BE2C (cell line): ENCODE measurements around the gene SLC19A2.

ENCODE experiments used
- DNase-seq: peaks from one replicate; pipeline ENCODE4 v3.0.0-alpha.2; 2020
- H3K27me3 ChIP-seq: fragments of 250-450 bp; sonication (Bioruptor Pico); 2 replicates; pipeline ENCODE4 v1.5.1; 2020; ENCODE audit warnings: mild to moderate bottlenecking
- H3K36me3 ChIP-seq: fragments of 250-450 bp; sonication (Bioruptor Pico); 2 replicates; pipeline ENCODE4 v1.5.1; 2020; ENCODE audit warnings: mild to moderate bottlenecking
- H3K4me1 ChIP-seq: fragments of 250-450 bp; sonication (Bioruptor Pico); 2 replicates; pipeline ENCODE4 v1.5.1; 2020
- H3K4me3 ChIP-seq: 2 replicates; pipeline ENCODE4 v1.5.1; 2011; ENCODE audit warnings: low read depth, low read length
- H3K9me3 ChIP-seq: fragments of 250-450 bp; sonication (Bioruptor Pico); 2 replicates; pipeline ENCODE4 v1.5.1; 2020
- TF ChIP-seq, protein P1 (sequence below): IDR thresholded peaks from 2 replicates; pipeline ENCODE4 v1.5.1; 2012; ENCODE audit warnings: mild to moderate bottlenecking, low read depth, low read length

The SLC19A2 gene

DNA sequence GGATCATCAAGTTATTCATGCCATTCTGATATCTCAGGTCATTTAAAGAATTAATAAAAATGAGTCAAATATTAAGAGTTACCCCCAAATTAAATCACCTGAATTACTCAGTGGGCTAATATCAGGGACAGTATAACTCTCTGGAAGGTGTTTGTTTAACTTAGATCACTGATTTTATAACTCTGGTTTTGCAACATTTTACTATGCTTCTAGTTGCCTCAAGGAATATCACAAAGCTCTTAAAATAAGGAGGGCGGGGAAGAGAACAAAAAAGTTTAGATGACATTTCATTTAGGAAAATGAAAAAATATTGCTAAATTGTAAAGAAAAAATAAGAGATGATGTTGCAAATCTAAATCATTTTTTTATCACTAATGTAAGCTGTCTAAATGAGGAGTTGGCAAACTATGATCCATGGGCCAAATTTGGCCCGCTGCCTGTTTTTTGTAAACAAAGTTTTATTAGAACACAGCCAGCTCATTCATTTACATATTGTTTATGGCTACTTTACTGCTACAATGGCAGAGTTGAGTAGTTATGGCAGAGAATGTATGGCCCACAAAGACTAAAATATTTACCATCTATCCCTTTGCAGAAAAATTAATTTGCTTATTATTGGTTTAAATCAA, 31.9 kb upstream of the SLC19A2 start:
- Histone ChIP-seq H3K4me3 (no peak overlapping the region), H3K4me1 (no peaks in the 10 kb centered on the region), H3K9me3 (no peaks in the 10 kb centered on the region), H3K36me3 (no peaks in the 10 kb centered on the region), H3K27me3 (no peaks in the 10 kb centered on the region; the same call in 1 of the 2 replicates)
- no peak for DNase-seq
- TF ChIP-seq, protein P1, sequence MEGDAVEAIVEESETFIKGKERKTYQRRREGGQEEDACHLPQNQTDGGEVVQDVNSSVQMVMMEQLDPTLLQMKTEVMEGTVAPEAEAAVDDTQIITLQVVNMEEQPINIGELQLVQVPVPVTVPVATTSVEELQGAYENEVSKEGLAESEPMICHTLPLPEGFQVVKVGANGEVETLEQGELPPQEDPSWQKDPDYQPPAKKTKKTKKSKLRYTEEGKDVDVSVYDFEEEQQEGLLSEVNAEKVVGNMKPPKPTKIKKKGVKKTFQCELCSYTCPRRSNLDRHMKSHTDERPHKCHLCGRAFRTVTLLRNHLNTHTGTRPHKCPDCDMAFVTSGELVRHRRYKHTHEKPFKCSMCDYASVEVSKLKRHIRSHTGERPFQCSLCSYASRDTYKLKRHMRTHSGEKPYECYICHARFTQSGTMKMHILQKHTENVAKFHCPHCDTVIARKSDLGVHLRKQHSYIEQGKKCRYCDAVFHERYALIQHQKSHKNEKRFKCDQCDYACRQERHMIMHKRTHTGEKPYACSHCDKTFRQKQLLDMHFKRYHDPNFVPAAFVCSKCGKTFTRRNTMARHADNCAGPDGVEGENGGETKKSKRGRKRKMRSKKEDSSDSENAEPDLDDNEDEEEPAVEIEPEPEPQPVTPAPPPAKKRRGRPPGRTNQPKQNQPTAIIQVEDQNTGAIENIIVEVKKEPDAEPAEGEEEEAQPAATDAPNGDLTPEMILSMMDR: no peak

DNA sequence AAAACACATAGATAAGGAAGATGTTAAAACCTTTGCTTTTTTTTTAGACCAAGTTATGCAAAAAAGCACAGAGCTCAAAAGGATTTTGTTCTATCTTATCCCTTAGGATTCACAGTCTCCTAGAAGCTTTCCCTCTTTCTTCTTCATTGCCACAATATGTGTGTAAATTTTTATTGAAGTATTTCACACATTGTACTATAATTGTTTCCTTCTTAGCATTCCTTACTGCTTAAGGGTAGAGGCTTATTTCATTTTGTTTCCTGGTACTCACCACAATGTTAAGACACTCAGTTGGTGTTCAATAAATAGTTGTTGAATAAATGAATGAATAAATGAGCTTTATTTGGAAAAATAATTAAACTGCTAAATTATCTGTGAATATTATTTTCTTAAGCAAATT, 29.9 kb upstream of the SLC19A2 start:
- Histone ChIP-seq H3K36me3 (no peaks in the 10 kb centered on the region), H3K4me3 (no peak overlapping the region), H3K27me3 (no peaks in the 10 kb centered on the region; the same call in 1 of the 2 replicates), H3K9me3 (no peaks in the 10 kb centered on the region), H3K4me1 (no peaks in the 10 kb centered on the region)
- TF ChIP-seq, protein P1: no peak
- no peak for DNase-seq

DNA sequence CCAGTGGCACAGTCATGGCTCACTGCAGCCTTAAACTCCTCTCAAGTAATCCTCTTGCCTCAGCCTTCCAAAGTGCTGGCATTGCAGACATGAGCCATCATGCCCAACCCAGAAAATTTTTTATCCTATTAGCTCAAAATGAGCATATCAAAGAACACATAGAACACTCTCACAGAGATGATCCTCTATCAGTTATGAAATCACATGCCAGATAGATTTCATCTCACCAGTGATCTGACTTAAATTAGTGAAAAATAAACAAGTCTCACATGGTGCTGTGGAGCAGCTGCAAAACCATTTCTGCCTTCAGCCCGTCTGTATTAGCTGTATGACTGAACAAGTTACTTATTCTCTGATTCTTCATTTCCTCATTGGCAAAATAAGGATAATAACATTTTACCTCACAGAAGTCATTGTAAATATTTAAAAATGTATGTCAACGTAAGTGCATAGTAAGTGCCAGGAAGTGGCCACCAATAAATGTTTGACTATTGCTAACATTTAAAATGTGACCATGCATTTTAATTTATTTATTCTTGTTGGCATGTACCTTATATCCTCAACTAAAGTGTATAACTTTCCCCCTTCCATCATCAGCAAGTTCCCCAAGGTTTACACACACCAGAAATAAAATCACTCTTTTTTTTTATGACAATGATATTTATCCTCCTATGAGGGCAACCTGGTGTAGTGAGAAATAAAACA, 29.0 kb upstream of the SLC19A2 start:
- no peaks in the 10 kb centered on the region for H3K4me1 ChIP-seq
- H3K27me3 ChIP-seq: peaks cover 4% of the 10 kb centered on the region
- H3K9me3 ChIP-seq: no peaks in the 10 kb centered on the region
- H3K36me3 ChIP-seq: no peaks in the 10 kb centered on the region
- DNase-seq: no peak
- TF ChIP-seq, protein P1: no peak
- H3K4me3 ChIP-seq: no peak overlapping the region

DNA sequence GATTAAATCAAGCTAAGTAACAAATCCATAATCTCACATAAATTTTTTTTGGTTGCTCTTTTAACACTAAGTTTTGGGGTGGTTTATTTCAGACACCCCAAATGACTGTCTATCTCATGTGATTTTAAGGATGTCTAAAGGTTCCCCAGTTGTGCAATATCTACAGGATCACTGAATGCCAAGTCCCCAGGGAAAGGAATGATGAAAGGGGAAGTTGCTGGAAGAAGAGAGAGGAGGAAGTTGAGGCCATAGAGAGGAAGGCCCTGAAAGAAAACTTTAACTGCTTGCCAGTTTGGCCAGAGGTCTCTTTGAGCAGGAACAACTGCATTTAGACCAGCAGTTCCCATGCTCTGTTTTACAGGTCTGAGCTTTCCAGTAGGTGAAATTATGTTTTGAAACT, 27.5 kb upstream of the SLC19A2 start:
- Histone ChIP-seq H3K4me3 (no peak overlapping the region), H3K27me3 (peaks cover 4% of the 10 kb centered on the region), H3K4me1 (no peaks in the 10 kb centered on the region), H3K36me3 (no peaks in the 10 kb centered on the region), H3K9me3 (no peaks in the 10 kb centered on the region)
- DNase-seq: no peak
- TF ChIP-seq, protein P1: no peak

DNA sequence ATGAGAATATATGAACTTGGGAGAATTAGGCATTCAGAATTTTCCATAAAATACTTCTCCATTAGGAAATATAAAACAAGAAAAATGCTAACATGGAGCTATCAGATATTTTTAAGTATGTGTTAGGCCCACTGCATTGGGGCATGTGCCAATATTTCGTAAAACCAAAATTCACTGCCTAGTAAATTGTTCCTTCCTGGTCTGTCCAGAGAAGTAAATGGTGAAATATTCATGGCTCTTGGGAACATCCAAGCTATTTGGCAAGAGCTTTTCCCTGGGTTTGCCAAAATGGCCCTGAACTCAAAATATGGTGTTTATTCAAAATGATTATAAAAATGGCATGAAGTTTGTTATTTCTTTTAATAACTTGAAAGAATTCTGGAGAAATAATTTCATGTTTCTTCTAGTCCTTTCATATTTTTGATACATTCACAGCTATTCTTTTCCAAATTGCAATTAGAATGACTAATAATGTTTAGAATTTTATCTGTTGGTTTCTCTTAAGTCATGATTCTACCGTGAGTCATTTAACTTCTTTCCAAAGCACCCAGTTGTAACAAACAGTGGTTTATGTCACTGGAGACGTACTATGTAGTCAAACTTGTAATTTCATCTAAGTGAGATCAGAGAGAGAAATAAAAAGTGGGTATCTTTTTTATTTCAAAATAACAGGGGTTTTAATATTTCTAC, 25.7 kb upstream of the SLC19A2 start:
- Histone ChIP-seq H3K36me3 (no peaks in the 10 kb centered on the region), H3K27me3 (peaks cover 4% of the 10 kb centered on the region), H3K4me1 (no peaks in the 10 kb centered on the region), H3K9me3 (no peaks in the 10 kb centered on the region), H3K4me3 (no peak overlapping the region)
- TF ChIP-seq, protein P1: no peak
- no peak for DNase-seq

DNA sequence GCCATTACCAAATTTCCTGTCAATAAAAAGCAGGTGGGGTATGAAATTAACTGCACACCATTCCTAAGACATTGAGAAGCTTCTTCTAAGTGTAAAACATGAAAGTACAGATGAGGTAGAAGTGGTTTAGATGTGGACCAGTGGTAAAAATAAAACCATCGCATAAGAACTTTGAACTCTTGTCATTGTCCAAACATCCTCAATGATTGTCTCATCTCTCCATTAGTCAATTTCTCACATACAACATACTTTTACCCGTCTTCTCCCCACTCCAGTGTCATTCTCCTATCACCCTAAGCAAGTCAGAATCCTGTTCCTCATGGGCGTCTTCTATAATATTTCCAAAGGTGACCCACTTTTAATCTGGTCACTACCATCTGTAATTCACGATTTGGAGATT, 24.3 kb upstream of the SLC19A2 start:
- TF ChIP-seq, protein P1: no peak
- Histone ChIP-seq H3K4me3 (no peak overlapping the region), H3K9me3 (no peaks in the 10 kb centered on the region), H3K27me3 (peaks cover 4% of the 10 kb centered on the region), H3K36me3 (no peaks in the 10 kb centered on the region), H3K4me1 (no peaks in the 10 kb centered on the region)
- no peak for DNase-seq
